Activated CD4-positive, alpha-beta T cell treated with anti-CD3 and anti-CD28 coated beads, Interleukin-2, amount 50 U/mL, for 48 hours (primary cell): Measurements from ENCODE around the gene IL15RA.
A peak's percentile ranks its signal among the peaks of the same experiment; 100 is the strongest.
"Not testable (repeated sequence)": the region's sequence is repeated elsewhere in the genome, so short reads cannot be mapped to it uniquely, and the experiment has no call there.

Experiments used
- DNase-seq, 2 experiments: peaks; one replicate each; pipeline ENCODE4 v3.0.0-alpha.2; 2020

IL15RA gene

GRCh38 chr10:5949009-5949759, 28.2 kb downstream of the IL15RA start:
- peak; percentile 45 to 63 for DNase-seq

GRCh38 chr10:5948208-5948585, 29.1 kb downstream of the IL15RA start:
- DNase-seq = no peak

- DNase-seq = no peak
Observed at GRCh38 chr10:5947471-5948207, 29.7 kb downstream of the IL15RA start.

DNA sequence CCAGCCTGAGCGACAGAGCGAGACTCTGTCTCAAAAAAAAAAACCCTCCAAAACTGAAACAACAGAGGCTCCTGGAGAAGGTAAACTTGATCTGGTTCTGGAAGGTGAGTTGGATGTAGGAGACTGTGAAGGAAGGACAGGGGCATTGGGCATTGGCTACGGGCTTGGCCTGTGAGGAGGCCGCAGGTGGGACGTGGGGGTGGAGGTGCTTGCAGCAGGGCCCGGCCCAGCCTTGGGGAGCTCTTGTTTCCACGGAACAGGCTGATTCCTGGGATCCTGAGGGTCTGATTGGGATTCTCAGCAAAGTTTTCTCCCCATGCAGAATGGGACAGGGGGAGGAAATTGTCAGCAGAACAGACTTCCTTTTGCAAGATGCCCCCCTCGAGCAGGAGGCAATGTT, 30.6 kb downstream of the IL15RA start:
- no peak for DNase-seq

DNA sequence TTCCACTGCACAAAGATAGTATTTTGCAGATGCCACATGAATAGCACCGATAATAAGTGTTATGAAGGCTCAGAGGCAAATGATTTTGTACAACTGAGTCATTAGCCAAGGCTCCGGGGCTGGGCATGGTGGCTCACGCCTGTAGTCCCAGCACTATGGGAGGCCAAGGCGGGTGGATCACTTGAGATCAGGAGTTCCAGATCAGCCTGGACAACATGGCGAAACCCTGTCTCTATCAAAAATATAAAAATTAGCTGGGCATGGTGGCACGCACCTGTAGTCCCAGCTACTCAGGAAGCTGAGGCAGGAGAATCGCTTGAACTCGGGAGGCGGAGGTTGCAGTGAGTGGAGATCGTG, 30.9 kb downstream of the IL15RA start:
- DNase-seq = not testable (repeated sequence)

DNA sequence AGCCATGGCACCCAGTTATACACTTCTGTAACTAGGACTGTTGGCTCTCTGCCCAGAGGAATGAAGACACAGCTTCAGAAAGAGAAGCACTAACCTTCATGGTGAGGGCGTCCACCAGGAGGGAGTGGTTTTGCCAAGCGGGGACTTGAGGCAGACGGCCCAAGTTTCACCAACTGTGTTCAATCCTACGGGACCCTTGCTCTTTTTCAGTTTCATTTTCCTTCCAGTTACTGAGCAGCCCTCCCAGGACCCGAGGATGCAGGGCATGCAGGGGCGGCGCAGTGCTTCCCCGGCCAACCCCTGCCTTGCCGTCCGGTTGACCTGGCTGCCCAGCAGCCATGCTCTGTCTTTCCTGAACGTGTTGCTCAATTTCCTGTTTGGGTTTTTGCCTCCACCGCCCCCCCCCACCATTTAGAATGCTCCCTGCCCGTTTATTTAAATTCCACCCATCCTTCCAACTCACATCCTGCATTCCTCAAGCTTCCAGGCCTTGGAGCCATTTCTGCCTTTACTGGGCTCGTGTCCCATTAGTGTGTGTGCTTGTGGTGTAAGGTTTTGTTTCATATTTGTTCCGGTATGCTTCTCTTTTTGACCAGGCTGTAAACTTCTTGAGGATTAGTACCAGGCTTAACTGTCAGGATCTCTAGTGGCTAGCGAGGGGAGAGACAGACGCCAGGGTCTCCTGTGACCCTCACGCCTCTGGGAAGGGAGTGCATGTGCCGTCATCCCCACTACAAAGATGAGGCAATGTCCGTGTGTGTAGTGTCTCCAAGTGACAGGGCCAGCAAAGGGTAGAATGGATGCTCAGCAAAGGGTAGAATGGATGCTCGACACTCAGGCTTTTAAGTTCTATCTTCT, 31.6 kb downstream of the IL15RA start:
- no peak for DNase-seq

GRCh38 chr10:5945190-5945509, 32.2 kb downstream of the IL15RA start:
- DNase-seq = no peak

DNA sequence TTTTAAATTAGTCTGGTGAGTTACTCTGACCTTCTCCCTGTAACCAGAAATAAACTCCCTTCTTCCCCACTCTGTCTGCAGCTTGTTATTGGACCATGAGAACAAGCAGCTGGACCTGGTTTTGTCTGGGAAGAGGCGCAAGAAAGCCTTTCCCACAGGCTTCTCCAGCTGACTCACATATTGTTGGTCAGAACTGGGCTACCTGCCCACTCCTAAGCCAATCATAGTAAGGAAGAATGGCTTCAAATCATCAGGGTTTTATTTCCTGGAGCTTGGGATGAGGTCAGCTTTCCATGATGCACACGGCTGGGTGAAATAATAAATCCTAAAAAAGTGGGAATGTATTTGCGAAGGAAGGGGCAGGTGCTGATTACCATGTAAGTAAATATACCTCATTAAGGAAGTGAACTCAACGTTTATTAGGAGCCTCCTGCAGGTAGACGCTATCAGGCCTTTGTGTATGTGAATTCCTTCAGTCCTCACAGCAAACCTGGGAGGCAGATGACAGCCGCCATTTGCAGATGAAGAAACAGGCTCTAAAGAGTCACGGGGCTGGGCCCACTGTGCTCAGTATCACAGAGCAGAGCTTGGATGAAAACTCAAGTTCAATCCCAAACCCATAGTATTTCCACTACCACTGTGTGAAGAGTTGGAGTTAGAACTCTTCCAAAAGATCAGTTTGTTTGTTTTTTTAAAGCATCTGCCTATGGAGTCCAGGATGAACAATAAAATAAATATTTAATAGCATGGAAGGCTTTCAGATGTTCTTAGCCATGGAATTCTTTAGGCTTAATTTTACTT, 32.8 kb downstream of the IL15RA start:
- DNase-seq = no peak

DNA sequence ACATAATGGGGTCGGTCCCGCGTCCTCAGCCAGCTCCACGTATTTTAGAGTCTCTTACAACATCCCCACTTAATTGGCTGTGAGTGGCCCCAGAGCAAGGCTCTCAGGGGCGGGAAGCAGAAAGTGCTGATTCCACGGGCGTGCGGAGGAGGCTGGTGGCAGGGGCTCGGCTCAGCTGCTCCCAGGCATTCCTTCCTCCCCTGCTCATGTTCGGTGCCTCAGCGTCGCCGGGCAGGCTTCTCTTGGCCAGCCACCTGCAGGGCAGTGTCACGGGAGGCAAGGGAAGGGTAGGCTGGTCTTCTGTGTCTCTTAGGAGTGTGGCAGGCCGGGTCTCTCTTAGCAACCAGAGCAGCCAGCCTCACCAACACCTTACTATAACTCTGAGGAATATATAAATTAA, 33.8 kb downstream of the IL15RA start:
- no peak for DNase-seq

DNA sequence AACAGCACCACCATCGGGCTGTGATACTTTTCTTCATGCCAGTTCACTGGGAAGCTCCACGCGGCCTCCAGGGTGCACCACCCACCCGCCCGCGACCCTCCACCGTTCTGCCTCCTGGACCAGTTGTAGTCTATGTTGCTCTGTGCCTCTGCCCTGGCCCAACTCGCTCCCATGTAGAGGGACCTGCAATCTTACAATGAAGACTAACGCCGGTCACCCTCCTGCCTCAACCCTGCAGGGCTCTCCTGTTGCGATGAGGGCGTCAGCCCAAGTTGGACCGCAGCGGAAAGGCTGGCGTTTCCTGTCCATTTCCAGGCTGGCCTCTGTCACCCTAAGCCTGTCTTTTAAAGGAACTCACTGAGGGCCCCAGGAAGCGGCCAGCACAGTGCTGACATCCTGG, 34.9 kb downstream of the IL15RA start:
- no peak for DNase-seq

DNA sequence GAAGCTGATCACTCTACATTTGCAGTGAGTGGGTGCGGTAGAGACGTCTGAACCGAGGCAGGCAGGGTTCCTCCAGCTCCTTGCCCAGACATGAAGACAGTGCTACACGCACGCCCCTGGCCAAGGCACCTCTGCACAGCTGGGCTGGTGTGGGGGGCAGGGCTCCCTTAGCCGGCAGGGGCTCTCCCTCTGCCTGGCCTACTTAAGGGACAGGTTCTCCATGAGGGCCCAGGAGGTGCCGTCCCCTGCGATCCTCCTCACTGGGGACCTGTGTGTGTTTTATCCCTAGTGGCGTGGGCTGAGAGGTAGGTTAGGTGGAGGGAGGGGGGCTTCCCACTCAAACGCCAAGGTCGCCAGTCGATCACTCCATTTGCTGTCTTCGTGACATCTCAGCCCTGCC, 35.3 kb downstream of the IL15RA start:
- no peak for DNase-seq

GRCh38 chr10:5941579-5941978, 35.8 kb downstream of the IL15RA start:
- no peak for DNase-seq

DNA sequence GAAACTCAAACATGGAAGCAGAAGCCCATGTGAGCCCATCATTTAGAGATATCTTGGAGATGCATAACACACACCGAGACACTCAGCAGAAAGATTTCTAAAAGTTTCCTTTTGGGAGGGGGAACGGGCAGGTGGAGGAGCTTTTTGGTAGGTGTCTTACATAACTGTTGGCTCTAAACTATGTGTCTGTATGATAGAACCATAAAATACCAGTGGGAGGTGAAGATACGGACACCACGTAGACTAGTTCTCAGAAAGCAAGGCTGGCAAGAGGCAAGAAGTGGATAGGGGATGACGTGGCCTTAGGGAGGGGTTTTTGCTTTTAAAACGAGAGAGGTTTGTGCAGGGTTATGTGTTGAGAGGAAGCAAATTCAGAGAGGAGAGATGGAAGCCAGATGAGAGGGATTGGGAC, 36.5 kb downstream of the IL15RA start:
- no peak for DNase-seq

- no peak for DNase-seq
Observed at GRCh38 chr10:5938291-5938690, 39.1 kb downstream of the IL15RA start.

DNA sequence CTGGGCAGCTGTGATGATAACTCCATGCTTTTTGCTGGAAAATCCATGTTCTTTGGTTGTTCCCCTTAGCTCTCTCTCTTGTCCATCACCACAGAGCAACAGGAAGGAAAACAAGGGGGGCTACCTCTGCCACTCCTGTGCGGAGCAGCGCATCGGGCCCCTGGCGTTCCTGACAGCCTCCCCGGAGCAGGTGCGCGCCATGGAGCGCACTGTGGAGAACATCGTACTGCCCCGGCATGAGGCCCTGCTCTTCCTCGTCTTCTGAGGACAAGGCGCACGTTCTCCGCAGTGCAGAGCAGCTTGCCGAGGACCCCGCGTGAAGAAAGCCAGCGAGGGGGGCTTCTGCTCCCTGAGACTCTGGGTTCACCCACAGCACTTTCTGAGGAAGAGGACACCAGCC, 40.3 kb downstream of the IL15RA start:
- DNase-seq = no peak

GRCh38 chr10:5935628-5936027, 41.7 kb downstream of the IL15RA start:
- no peak for DNase-seq

DNA sequence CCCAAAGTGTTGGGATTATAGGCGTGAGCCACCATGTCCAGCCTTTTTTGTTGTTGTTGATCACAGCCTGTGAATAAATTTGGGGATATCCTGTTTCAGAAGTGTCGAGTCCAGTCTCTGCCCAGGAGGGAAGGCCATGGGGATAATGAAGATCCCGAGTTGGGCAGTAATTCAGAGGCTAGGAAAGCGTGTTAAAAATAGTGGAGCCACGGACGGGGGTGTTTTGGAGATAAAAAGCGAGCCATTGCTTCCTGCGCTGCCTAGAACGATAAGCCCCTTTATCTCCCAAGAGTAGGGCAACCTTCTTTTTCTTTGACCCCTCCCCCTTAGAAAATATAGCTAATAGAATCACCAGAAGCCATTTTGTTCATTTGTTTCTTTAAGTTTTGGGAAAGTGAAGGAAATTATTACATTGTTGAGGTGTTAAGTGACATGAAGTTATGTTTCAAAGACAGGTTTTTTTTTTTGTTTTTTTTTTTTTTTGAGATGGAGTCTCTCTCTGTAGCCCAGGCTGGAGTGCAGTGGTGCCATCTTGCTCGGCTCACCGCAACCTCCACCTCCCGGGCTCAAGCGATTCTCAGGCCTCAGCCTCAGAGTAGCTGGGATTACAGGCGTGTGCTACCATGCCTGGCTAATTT, 43.3 kb downstream of the IL15RA start:
- DNase-seq = no peak

DNA sequence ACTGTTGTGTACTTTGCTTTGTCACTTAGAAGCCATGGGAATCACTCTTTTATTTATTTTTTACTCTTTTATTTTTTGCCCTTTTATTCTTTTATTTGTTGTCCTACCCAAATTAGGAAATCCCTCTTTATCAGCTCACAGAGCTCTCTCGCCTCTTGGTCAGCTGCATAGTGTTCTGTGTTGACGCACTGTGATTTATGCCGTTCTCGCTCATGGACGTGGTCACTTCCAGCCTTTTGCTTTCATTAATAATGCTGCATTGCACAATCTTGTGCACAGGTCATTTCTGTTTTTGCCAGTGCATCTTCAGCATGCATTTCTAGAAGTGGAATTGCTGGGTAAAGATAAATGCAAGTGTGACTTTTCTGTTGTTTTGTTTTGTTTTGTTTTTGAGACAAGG, 45.0 kb downstream of the IL15RA start:
- no peak for DNase-seq

DNA sequence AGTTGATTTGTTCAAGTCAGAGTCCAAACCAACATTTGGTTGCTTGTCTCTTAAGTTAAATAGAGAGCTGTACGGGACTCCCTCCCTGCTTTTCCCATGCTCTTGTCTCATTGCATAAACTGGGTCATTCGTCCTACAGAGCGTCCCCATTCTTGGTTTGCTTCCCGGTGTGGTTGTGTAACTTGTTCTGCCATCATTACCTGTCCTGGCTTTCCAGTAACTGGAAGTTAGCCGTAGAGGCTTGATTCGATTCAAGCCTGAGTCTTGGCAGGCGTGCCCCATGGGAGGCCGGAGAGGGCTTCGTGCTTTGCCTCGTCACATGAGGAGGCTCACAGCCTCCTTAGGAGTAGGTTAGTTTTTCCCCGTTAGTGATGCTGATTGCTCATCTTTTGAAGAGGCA, 47.1 kb downstream of the IL15RA start:
- DNase-seq = no peak

- no peak for DNase-seq
Observed at GRCh38 chr10:5929442-5929841, 47.9 kb downstream of the IL15RA start.

GRCh38 chr10:5927306-5927705, 50.0 kb downstream of the IL15RA start:
- no peak for DNase-seq

DNA sequence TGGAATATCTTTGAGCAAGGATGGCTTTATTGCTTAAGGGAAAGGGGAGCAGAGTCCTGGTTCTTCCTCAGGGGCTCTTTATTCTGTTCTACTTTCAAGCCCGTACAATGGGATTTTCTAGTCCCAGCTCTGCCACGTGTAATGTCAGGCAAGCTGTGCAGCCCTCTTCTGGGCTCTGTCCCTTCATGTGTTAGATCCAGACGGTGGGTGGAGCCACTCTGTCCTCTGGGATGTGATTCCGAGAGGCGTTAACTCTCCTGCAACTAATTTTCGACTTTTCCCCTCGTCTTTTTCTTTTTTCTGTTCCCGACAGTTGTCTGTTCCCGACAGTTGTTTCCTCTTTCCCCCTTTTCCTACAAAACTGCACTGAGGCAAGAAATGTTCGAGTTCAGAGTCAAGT, 52.5 kb downstream of the IL15RA start:
- no peak for DNase-seq

- DNase-seq = no peak
Observed at GRCh38 chr10:5921746-5922145, 55.6 kb downstream of the IL15RA start.
